Stimulated activated CD8-positive, alpha-beta memory T cell treated with anti-CD3 and anti-CD28 coated beads, Interleukin-15, amount 100 ng/mL, for 1 hour (primary cell): ENCODE measurements around the gene PCNT.

Experiments
- DNase-seq: peaks from one replicate; pipeline ENCODE4 v3.0.0-alpha.2; 2020; ENCODE audit warnings: low read depth

Gene PCNT

GRCh38 chr21:46334351-46335140 lies 10.6 kb downstream of the PCNT start:
- DNase-seq, result no peak

- no peak for DNase-seq
Measured at GRCh38 chr21:46336603-46337002, 12.6 kb downstream of the PCNT start.

GRCh38 chr21:46340998-46341397 lies 17.0 kb downstream of the PCNT start:
- no peak for DNase-seq

GRCh38 chr21:46344219-46344915 lies 20.4 kb downstream of the PCNT start:
- DNase-seq, result no peak

GRCh38 chr21:46345861-46346260 lies 21.9 kb downstream of the PCNT start:
- no peak for DNase-seq

GRCh38 chr21:46346296-46347202 lies 22.6 kb downstream of the PCNT start:
- DNase-seq, result no peak

- no peak for DNase-seq
Measured at GRCh38 chr21:46347203-46347550, 23.2 kb downstream of the PCNT start.

GRCh38 chr21:46347791-46348381 lies 23.9 kb downstream of the PCNT start:
- no peak for DNase-seq

GRCh38 chr21:46349134-46349760 lies 25.3 kb downstream of the PCNT start:
- DNase-seq, result no peak

- DNase-seq, result no peak
Measured at GRCh38 chr21:46350571-46350970, 26.6 kb downstream of the PCNT start.

- no peak for DNase-seq
Measured at GRCh38 chr21:46350981-46351380, 27.0 kb downstream of the PCNT start.

GRCh38 chr21:46351476-46352163 lies 27.7 kb downstream of the PCNT start:
- DNase-seq, result no peak

GRCh38 chr21:46352164-46352515 lies 28.2 kb downstream of the PCNT start:
- DNase-seq, result no peak

- no peak for DNase-seq
Measured at GRCh38 chr21:46352913-46353312, 29.0 kb downstream of the PCNT start.

GRCh38 chr21:46354046-46354445 lies 30.1 kb downstream of the PCNT start:
- no peak for DNase-seq

GRCh38 chr21:46354518-46354917 lies 30.6 kb downstream of the PCNT start:
- no peak for DNase-seq

- DNase-seq, result no peak
Measured at GRCh38 chr21:46355161-46356004, 31.4 kb downstream of the PCNT start.

GRCh38 chr21:46356005-46356338 lies 32.0 kb downstream of the PCNT start:
- DNase-seq, result no peak

GRCh38 chr21:46356494-46357334 lies 32.8 kb downstream of the PCNT start:
- DNase-seq, result no peak

- no peak for DNase-seq
Measured at GRCh38 chr21:46357335-46357604, 33.3 kb downstream of the PCNT start.
